ENCODE measurements around the gene CLEC18C.
"Not testable (repeated sequence)": the region's sequence is repeated elsewhere in the genome, so short reads cannot be mapped to it uniquely, and the experiment has no call there.

DNA sequence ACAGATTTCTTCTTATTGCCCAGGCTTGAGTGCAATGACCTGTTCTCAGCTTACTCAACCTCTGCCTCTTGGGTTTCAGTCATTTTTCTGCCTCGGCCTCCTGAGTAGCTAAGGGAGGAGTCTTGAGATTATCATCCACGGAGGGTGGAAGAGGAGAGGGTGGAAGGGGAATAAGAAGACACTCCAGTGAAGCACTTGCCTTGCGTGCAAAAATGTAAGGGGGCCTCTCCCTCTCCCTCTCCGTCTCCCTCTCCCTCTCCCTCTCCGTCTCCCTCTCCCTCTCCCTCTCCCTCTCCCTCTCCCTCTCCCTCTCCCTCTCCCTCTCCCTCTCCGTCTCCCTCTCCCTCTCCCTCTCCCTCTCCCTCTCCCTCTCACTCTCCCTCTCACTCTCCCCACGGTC lies 29.9 kb downstream of the CLEC18C start:
- not testable (repeated sequence) for TF ChIP-seq CTCF (IDR thresholded peaks at IDR 0.05 in 8 of 11, conservative IDR thresholded peaks at IDR 0.05 in 3 of 11); POLR2A (IDR thresholded peaks at IDR 0.05); POLR2AphosphoS5 (IDR thresholded peaks at IDR 0.05)

Data from spleen (tissue), 7 donors.